Measurements from ENCODE around the gene UBLCP1. TPM values are rescaled to one million over a fixed set of nuclear protein-coding genes. Genes with fewer than 3 reads are reported as not detected.

UBLCP1 gene
- total and polyA plus RNA-seq, 8 donors: 6.2 to 11.7 (median 10.5) TPM

- intact Hi-C loops (cut with DNase I): no loop called here
- FAIRE-seq (no peak), DNase-seq (no peak), ATAC-seq (no peak)
- Histone ChIP-seq H3K9me3 (no peaks in the 10 kb centered on the region), H3K4me1 (no peaks in the 10 kb centered on the region), H3K27ac (no peak overlapping the region), H3K36me3 (no peaks in the 10 kb centered on the region), H3K27me3 (peaks cover 0 to 15% (median 0%) of the 10 kb centered on the region in 4 donors), H3K4me3 (no peak overlapping the region)
- WGBS, 2 donors: 85 to 88% methylated on average over 6 of the region's 6 CpGs
- no peak for TF ChIP-seq CTCF (IDR thresholded peaks at IDR 0.05)
These were observed 69.9 kb downstream of the UBLCP1 start for GRCh38 chr5:159332800-159333544.

- no peaks in the 10 kb centered on the region for H3K9me3 ChIP-seq
- no peak for ATAC-seq
- no peak for DNase-seq
- FAIRE-seq: no peak
- TF ChIP-seq CTCF (IDR thresholded peaks at IDR 0.05): no peak
- no peak overlapping the region for H3K4me3 ChIP-seq
- H3K4me1 ChIP-seq: no peaks in the 10 kb centered on the region
- H3K27ac ChIP-seq: no peak overlapping the region
- intact Hi-C loops (cut with DNase I): no loop called here
- WGBS, 2 donors: 59 to 70% methylated on average over 1 of the region's 1 CpG
- no peaks in the 10 kb centered on the region for H3K36me3 ChIP-seq
- H3K27me3 ChIP-seq: peaks cover 0 to 15% (median 0%) of the 10 kb centered on the region in 4 donors
These were observed 70.4 kb downstream of the UBLCP1 start for GRCh38 chr5:159333545-159333925.

Other genes with a start within 250 kb of the UBLCP1 start
- gene EBF1, start 163.4 kb upstream of the UBLCP1 start, total RNA-seq: 1 to 10 TPM; 1.3 to 6.1 (median 2.9) TPM
- gene EBF1, start 163.4 kb upstream of the UBLCP1 start, polyA plus RNA-seq: 1 to 10 TPM; 1.5 to 2.6 TPM
- 10 to 100 TPM; 10.2 to 29.5 (median 14.5) TPM for gene RNF145, start 53.7 kb upstream of the UBLCP1 start, total RNA-seq
- gene RNF145, start 53.7 kb upstream of the UBLCP1 start, polyA plus RNA-seq: 10 to 100 TPM in 1 of 2 donors, 1 to 10 TPM in 1; 6.9 to 33.6 TPM
- gene IL12B, start 67.2 kb downstream of the UBLCP1 start, total RNA-seq: not detected
- not detected for gene IL12B, start 67.2 kb downstream of the UBLCP1 start, polyA plus RNA-seq